Measurements from ENCODE around the gene CEND1. TPM values are rescaled to one million over a fixed set of nuclear protein-coding genes. Genes with fewer than 3 reads are reported as not detected.

CEND1 gene
- polyA plus RNA-seq, 1 donor (not counting 4 experiments of a cell fraction or from before 2014, with no cell fraction given), result not detected

DNA sequence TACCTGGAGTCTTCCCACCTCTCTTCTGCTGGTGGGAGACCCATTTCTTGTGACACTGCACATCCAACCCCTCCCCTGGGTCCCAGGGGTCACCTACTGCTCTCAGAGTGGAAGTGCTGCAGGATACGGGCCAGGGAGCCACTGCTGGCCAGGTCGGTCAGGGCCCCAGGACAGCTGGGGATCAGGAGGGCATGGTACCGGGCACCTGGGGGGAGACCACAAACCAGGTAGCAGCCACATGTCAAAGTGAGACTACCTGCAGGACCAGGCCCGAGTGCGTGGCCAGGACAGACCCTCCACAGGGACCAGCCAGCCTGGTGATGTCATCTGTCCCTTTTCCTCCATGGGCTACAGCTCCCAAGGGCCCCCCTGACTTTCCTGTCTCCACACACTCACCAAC is 16.5 kb downstream of the CEND1 start:
- H3K27ac ChIP-seq (ENCODE audit: control insufficient read depth, insufficient read depth, low read length), result no peak overlapping the region
- no peak overlapping the region for H2AFZ ChIP-seq (ENCODE audit: control insufficient read depth, low read length)
- no peak overlapping the region for H3K4me2 ChIP-seq (ENCODE audit: control insufficient read depth, extremely low read depth, insufficient read depth, low read depth, low read length)
- H3K79me2 ChIP-seq (ENCODE audit: control insufficient read depth, insufficient read depth, low read length), result peaks cover 74% of the 10 kb centered on the region
- H3K9ac ChIP-seq (ENCODE audit: control insufficient read depth, extremely low read depth, insufficient read depth, low read length), result no peak overlapping the region
- DNase-seq (ENCODE audit: low read depth, low spot score) (no peak), FAIRE-seq (no peak)
- no peaks in the 10 kb centered on the region for H3K9me3 ChIP-seq (ENCODE audit: control insufficient read depth, low read depth, low read length)
- peaks cover 15% of the 10 kb centered on the region for H3K4me1 ChIP-seq (ENCODE audit: control insufficient read depth, extremely low read depth, insufficient read depth, low read length)
- H3K9me1 ChIP-seq (ENCODE audit: control insufficient read depth, extremely low read depth, insufficient read depth, low read length), result peaks cover 12% of the 10 kb centered on the region
- peaks cover 39 to 40% of the 10 kb centered on the region in 2 experiments for H3K36me3 ChIP-seq (ENCODE audit: control insufficient read depth in 2 of 2, extremely low read depth in 1 of 2, insufficient read depth in 2 of 2, low read length in 2 of 2)
- peaks cover 15% of the 10 kb centered on the region for H4K20me1 ChIP-seq (ENCODE audit: control insufficient read depth, extremely low read depth, insufficient read depth, low read length)
- dilution Hi-C loops (cut with MboI; ENCODE audit: extremely low pct_ligation_motif_present, low sequenced_read_pairs), result no loop called here
- TF ChIP-seq EZH2 (IDR thresholded peaks at IDR 0.05; ENCODE audit: low read length), result no peak
- no peak for TF ChIP-seq CTCF (optimal IDR thresholded peaks at IDR 0.05 in 1 of 3, IDR thresholded peaks at IDR 0.05 in 1 of 3, conservative IDR thresholded peaks at IDR 0.05 in 1 of 3; ENCODE audit: extremely low read depth in 1 of 3, insufficient read depth in 2 of 3, low read length in 3 of 3)
- no peak overlapping the region for H3K4me3 ChIP-seq (ENCODE audit: control insufficient read depth in 2 of 3, extremely low read depth in 1 of 3, insufficient read depth in 2 of 3, low read depth in 1 of 3, low read length in 3 of 3)
- H3K27me3 ChIP-seq (ENCODE audit: control insufficient read depth, extremely low read depth, insufficient read depth, low read length), result no peaks in the 10 kb centered on the region

DNA sequence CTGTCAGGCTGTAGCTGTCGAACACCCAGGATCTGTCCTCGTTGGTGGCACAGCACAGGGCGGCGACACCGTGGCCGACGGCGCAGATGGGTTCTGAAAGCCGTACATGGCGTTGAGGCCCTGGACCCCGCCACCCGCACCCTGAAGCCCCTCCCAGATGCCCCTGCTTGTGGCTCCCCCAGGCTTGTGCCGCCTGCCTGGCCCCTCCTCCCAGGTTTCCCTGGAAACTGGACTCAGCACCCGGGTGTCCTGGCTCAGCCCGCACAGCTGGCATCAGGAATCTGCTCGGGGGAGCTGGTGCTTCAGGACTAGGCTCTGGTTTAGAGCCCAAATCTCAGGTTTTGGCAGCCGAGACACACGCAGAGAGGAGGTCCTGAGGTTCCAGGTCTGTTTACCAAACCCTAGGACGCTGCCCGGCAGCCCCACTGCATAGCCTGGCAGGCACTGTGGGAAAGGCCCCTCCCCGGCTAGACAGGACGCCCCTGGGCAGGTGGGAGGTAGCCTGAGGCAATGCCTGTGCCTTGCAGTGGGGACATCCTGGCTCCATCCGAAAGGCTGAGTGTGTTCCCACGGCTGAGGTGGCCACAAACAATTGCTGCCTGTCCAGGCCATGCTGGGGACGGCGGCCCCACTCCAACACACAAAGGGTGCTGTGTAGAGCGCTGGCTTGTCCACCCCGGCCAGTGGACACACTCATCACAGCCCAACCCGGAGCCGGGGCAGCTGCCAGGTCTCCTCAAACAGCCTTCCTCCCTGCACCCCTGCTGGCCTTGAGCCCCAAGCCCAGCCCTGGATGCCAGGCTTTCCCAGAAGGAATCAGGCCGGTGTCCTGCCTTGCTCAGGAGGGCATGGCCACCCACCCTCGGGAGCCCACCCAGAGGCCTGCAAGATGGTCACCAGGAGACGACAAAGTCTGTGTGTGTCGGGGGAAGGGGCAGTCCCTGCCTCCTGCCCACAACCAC is 17.2 kb downstream of the CEND1 start:
- no peaks in the 10 kb centered on the region for H3K9me3 ChIP-seq (ENCODE audit: control insufficient read depth, low read depth, low read length)
- H3K4me1 ChIP-seq (ENCODE audit: control insufficient read depth, extremely low read depth, insufficient read depth, low read length), result peaks cover 10% of the 10 kb centered on the region
- H3K36me3 ChIP-seq (ENCODE audit: control insufficient read depth in 2 of 2, extremely low read depth in 1 of 2, insufficient read depth in 2 of 2, low read length in 2 of 2), result peaks cover 39 to 41% of the 10 kb centered on the region in 2 experiments
- peaks cover 15% of the 10 kb centered on the region for H4K20me1 ChIP-seq (ENCODE audit: control insufficient read depth, extremely low read depth, insufficient read depth, low read length)
- peaks cover 68% of the 10 kb centered on the region for H3K79me2 ChIP-seq (ENCODE audit: control insufficient read depth, insufficient read depth, low read length)
- dilution Hi-C loops (cut with MboI; ENCODE audit: extremely low pct_ligation_motif_present, low sequenced_read_pairs), result no loop called here
- no peak overlapping the region for H3K4me3 ChIP-seq (ENCODE audit: control insufficient read depth in 2 of 3, extremely low read depth in 1 of 3, insufficient read depth in 2 of 3, low read depth in 1 of 3, low read length in 3 of 3)
- H2AFZ ChIP-seq (ENCODE audit: control insufficient read depth, low read length), result no peak overlapping the region
- no peak overlapping the region for H3K9ac ChIP-seq (ENCODE audit: control insufficient read depth, extremely low read depth, insufficient read depth, low read length)
- H3K4me2 ChIP-seq (ENCODE audit: control insufficient read depth, extremely low read depth, insufficient read depth, low read depth, low read length), result no peak overlapping the region
- H3K27ac ChIP-seq (ENCODE audit: control insufficient read depth, insufficient read depth, low read length), result no peak overlapping the region
- peaks cover 10% of the 10 kb centered on the region for H3K9me1 ChIP-seq (ENCODE audit: control insufficient read depth, extremely low read depth, insufficient read depth, low read length)
- FAIRE-seq (no peak), DNase-seq (ENCODE audit: low read depth, low spot score) (no peak)
- TF ChIP-seq EZH2 (IDR thresholded peaks at IDR 0.05; ENCODE audit: low read length) (no peak), CTCF (optimal IDR thresholded peaks at IDR 0.05 in 1 of 3, IDR thresholded peaks at IDR 0.05 in 1 of 3, conservative IDR thresholded peaks at IDR 0.05 in 1 of 3; ENCODE audit: extremely low read depth in 1 of 3, insufficient read depth in 2 of 3, low read length in 3 of 3) (no peak)
- no peaks in the 10 kb centered on the region for H3K27me3 ChIP-seq (ENCODE audit: control insufficient read depth, extremely low read depth, insufficient read depth, low read length)

All from keratinocyte (primary cell).